Trophoblast cell (in vitro differentiated cells and primary cell): ENCODE data around the gene SIK2.

ENCODE experiments used
- DNase-seq, 2 donors: peaks; one replicate each; pipeline ENCODE4 v3.0.0-alpha.2; 2016
- H2AFZ ChIP-seq: 2 replicates; pipeline ENCODE4 v1.6.1; 2013; ENCODE audit warnings: low read length, moderate library complexity, mild to moderate bottlenecking; ENCODE audit not compliant: insufficient read depth, poor library complexity
- H2AK5ac ChIP-seq: 2 replicates; pipeline ENCODE4 v1.6.1; 2013; ENCODE audit warnings: mild to moderate bottlenecking, low read length
- H2BK120ac ChIP-seq: 2 replicates; pipeline ENCODE4 v1.6.1; 2013; ENCODE audit warnings: low read length, mild to moderate bottlenecking, moderate library complexity; ENCODE audit not compliant: insufficient read depth, poor library complexity
- H2BK12ac ChIP-seq: 2 replicates; pipeline ENCODE4 v1.6.1; 2013; ENCODE audit warnings: mild to moderate bottlenecking, low read length, moderate library complexity
- H2BK5ac ChIP-seq: 2 replicates; pipeline ENCODE4 v1.6.1; 2013; ENCODE audit warnings: low read length, low read depth, moderate library complexity, mild to moderate bottlenecking; ENCODE audit not compliant: poor library complexity
- H3K14ac ChIP-seq: 2 replicates; pipeline ENCODE4 v1.6.1; 2013; ENCODE audit warnings: mild to moderate bottlenecking, low read length
- H3K18ac ChIP-seq: 2 replicates; pipeline ENCODE4 v1.6.1; 2013; ENCODE audit warnings: mild to moderate bottlenecking, low read length
- H3K23ac ChIP-seq: 2 replicates; pipeline ENCODE4 v1.6.1; 2013; ENCODE audit warnings: low read length
- H3K27ac ChIP-seq: 2 replicates; pipeline ENCODE4 v1.5.1; 2013; ENCODE audit warnings: low read depth, mild to moderate bottlenecking, inconsistent platforms, low read length, moderate library complexity
- H3K27me3 ChIP-seq: 2 replicates; pipeline ENCODE4 v1.6.1; 2013; ENCODE audit warnings: inconsistent platforms, mild to moderate bottlenecking, low read length, moderate library complexity; ENCODE audit not compliant: insufficient read depth
- H3K36me3 ChIP-seq, 2 experiments: 1 replicate in 1 of 2; 2 replicates in 1 of 2; pipeline ENCODE4 v1.6.1; 2013; ENCODE audit warnings: low read length in 2 of 2, mild to moderate bottlenecking in 2 of 2, moderate library complexity in 1 of 2; ENCODE audit not compliant: insufficient read depth in 2 of 2, control insufficient read depth in 1 of 2
- H3K4ac ChIP-seq: 2 replicates; pipeline ENCODE4 v1.6.1; 2013; ENCODE audit warnings: low read depth, mild to moderate bottlenecking, low read length, moderate library complexity
- H3K4me1 ChIP-seq, 2 experiments: 1 replicate in 1 of 2; 2 replicates in 1 of 2; pipeline ENCODE4 v1.6.1; 2013; ENCODE audit warnings: low read length in 2 of 2, mild to moderate bottlenecking in 2 of 2, moderate library complexity in 1 of 2; ENCODE audit not compliant: insufficient read depth in 2 of 2, control insufficient read depth in 1 of 2
- H3K4me2 ChIP-seq: 2 replicates; pipeline ENCODE4 v1.6.1; 2013; ENCODE audit warnings: inconsistent platforms, mild to moderate bottlenecking, low read length, moderate library complexity
- H3K4me3 ChIP-seq: 2 replicates; pipeline ENCODE4 v1.5.1; 2013; ENCODE audit warnings: mild to moderate bottlenecking, low read depth, low read length, inconsistent platforms
- H3K79me1 ChIP-seq: one replicate; pipeline ENCODE4 v1.6.1; 2013; ENCODE audit warnings: low read length
- H3K79me2 ChIP-seq: 2 replicates; pipeline ENCODE4 v1.6.1; 2013; ENCODE audit warnings: low read length, mild to moderate bottlenecking; ENCODE audit not compliant: control insufficient read depth, insufficient read depth, poor library complexity
- H3K9ac ChIP-seq: 2 replicates; pipeline ENCODE4 v1.6.1; 2013; ENCODE audit warnings: mild to moderate bottlenecking, low read length
- H3K9me3 ChIP-seq: 2 replicates; pipeline ENCODE4 v1.6.1; 2013; ENCODE audit warnings: low read depth, mild to moderate bottlenecking, control low read depth, inconsistent platforms, low read length; ENCODE audit not compliant: insufficient read depth
- H4K12ac ChIP-seq: 2 replicates; pipeline ENCODE4 v1.6.1; 2013; ENCODE audit warnings: low read depth, mild to moderate bottlenecking, low read length, moderate library complexity
- H4K8ac ChIP-seq: 2 replicates; pipeline ENCODE4 v1.6.1; 2013; ENCODE audit warnings: low read depth, mild to moderate bottlenecking, low read length, moderate library complexity
- H4K91ac ChIP-seq: one replicate; pipeline ENCODE4 v1.6.1; 2013; ENCODE audit warnings: low read depth, mild to moderate bottlenecking, low read length, moderate library complexity
- WGBS: extraction: QIAGEN DNeasy Blood & Tissue Kit; methylation state at CpG from one replicate; pipeline ENCODE4 v1.1.7; 2013; ENCODE audit warnings: missing lambda C conversion rate; ENCODE audit not compliant: insufficient read length, insufficient coverage; ENCODE audit errors: extremely low coverage; 5-methylcytosine and 5-hydroxymethylcytosine counted together

The SIK2 gene

DNA sequence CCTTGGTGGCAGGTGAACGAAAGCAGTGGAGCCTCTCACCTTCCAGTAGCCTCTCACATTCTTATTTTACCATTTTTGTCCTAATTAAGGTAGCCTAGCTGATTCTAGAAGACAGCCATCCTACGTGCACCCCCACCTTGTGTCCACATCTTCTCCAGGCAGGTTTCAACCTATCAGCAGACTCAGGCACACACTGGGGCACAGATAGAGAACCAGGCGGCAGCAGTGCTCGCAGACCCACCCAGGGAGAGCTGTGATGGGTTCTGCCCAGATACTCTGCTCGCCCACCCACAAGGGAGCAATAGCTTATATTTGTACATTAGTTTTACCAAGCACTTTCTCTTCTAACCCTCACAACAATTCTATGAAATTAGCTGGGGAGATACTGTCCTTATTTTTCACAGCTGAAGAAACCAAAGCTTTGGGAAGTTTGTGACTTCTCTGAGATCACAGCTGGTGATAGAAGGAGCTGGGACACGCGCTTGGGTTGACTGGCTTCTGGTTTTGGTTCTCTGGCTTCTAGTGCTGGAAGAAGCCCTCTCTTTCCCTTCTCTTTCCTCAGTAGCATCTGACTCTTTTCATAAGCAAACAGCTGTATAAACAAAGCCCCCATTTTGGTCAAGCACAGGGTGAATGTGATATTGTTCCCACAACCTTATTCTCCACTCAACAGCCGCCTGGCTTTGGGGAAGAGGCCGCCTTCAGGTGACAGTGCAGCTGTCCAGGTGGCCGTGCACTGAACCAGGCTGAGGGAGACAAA is 127.0 kb downstream of the SIK2 start:
- no peaks in the 10 kb centered on the region for H3K27me3 ChIP-seq
- H4K8ac ChIP-seq: no peak overlapping the region
- H3K4me3 ChIP-seq: no peak overlapping the region
- peaks cover 8 to 12% of the 10 kb centered on the region in 2 experiments for H3K4me1 ChIP-seq
- no peak overlapping the region for H3K27ac ChIP-seq
- H3K14ac ChIP-seq: no peak overlapping the region
- H4K12ac ChIP-seq: no peak overlapping the region
- no peak overlapping the region for H4K91ac ChIP-seq
- H2BK5ac ChIP-seq: no peak overlapping the region
- H2AFZ ChIP-seq: no peak overlapping the region
- H3K23ac ChIP-seq: no peak overlapping the region
- peaks cover 16 to 24% of the 10 kb centered on the region in 2 experiments for H3K36me3 ChIP-seq
- no peak overlapping the region for H2BK12ac ChIP-seq
- peaks cover 1% of the 10 kb centered on the region for H3K79me2 ChIP-seq
- no peak for DNase-seq
- no peaks in the 10 kb centered on the region for H3K9me3 ChIP-seq
- no CpG with 5 or more reads among the region's 10 CpGs for WGBS
- H2BK120ac ChIP-seq: no peak overlapping the region
- peaks cover 10% of the 10 kb centered on the region for H3K79me1 ChIP-seq
- H3K4ac ChIP-seq: no peak overlapping the region
- H3K9ac ChIP-seq: no peak overlapping the region
- H2AK5ac ChIP-seq: no peak overlapping the region
- no peak overlapping the region for H3K4me2 ChIP-seq
- no peak overlapping the region for H3K18ac ChIP-seq

DNA sequence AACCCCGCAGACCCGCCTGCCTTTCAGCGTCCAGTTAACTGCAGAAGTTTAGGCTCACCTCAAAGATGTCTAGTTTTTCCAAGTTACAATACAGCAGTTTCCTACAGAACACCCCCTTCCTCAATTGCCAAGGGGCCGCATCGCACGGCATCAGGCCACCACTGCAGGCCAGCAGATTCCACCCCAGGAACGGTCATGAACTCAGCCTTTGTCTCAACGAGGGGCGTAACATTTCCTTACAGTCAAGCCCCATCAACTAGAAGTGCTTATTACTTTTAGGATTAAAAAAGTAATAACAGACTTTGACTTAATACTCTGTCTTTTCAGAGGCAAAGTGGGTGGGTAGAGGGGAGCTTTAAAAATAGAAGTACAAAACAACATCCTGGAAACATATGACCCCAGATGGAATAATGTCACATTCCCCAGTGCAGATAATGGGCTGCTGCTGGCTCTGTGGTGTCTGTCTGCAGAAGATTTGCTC is 127.6 kb downstream of the SIK2 start:
- H3K9ac ChIP-seq: no peak overlapping the region
- no peaks in the 10 kb centered on the region for H3K9me3 ChIP-seq
- no peak overlapping the region for H4K8ac ChIP-seq
- no peaks in the 10 kb centered on the region for H3K27me3 ChIP-seq
- no peak overlapping the region for H2BK12ac ChIP-seq
- no peak overlapping the region for H2AK5ac ChIP-seq
- H2BK5ac ChIP-seq: no peak overlapping the region
- H3K27ac ChIP-seq: no peak overlapping the region
- no peak overlapping the region for H3K4me3 ChIP-seq
- no peak overlapping the region for H3K14ac ChIP-seq
- no peak overlapping the region for H4K12ac ChIP-seq
- H2AFZ ChIP-seq: no peak overlapping the region
- peaks cover 12 to 19% of the 10 kb centered on the region in 2 experiments for H3K36me3 ChIP-seq
- H3K4me1 ChIP-seq: peaks cover 10 to 17% of the 10 kb centered on the region in 2 experiments
- H3K79me1 ChIP-seq: peaks cover 10% of the 10 kb centered on the region
- H3K4ac ChIP-seq: no peak overlapping the region
- no peak overlapping the region for H3K23ac ChIP-seq
- DNase-seq: no peak
- no peak overlapping the region for H3K4me2 ChIP-seq
- H3K18ac ChIP-seq: no peak overlapping the region
- H2BK120ac ChIP-seq: no peak overlapping the region
- no peak overlapping the region for H4K91ac ChIP-seq
- peaks cover 1% of the 10 kb centered on the region for H3K79me2 ChIP-seq
- no CpG with 5 or more reads among the region's 9 CpGs for WGBS

DNA sequence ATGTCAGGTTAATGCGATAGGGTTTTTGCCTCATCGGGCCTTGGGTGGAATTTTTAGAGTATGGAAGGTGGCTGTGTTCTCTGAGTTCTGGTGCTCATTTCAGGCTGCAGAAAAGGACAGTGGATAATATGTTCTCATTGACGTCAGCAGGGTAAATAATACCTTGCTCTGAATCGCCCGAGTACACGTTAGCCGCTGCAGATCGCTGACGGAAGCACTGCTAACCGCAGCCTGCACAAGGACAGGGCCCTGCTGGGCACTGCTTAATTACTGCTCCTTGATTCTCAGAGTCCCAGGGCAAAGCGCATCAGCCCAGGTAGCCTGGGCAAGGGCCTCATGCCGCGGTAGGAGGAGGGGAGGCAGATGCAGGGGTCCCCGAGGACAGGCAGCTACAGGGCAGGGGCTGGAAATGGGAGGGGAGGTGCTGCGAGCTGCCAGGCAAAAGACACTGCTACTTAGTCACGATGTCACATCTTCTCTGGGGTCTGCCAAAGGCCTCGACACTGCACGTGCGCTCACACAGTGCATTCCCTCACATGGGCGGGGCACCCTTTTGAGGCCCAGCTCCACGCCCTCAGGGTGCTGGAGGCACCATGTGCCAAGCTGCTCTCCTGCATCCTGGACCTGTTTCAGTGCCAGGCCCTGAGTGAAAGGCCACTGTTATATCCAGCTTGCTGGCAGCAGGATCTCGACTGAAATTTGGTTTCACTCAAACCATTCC is 128.8 kb downstream of the SIK2 start:
- H3K36me3 ChIP-seq: peaks cover 12 to 15% of the 10 kb centered on the region in 2 experiments
- no peak overlapping the region for H2AK5ac ChIP-seq
- H4K91ac ChIP-seq: no peak overlapping the region
- H3K79me2 ChIP-seq: peaks cover 4% of the 10 kb centered on the region
- H3K4me2 ChIP-seq: no peak overlapping the region
- H3K27ac ChIP-seq: no peak overlapping the region
- no peak overlapping the region for H2BK120ac ChIP-seq
- H2BK5ac ChIP-seq: no peak overlapping the region
- H3K23ac ChIP-seq: no peak overlapping the region
- DNase-seq: no peak
- no peak overlapping the region for H4K8ac ChIP-seq
- peaks cover 17% of the 10 kb centered on the region for H3K79me1 ChIP-seq
- no peak overlapping the region for H3K4me3 ChIP-seq
- H3K9me3 ChIP-seq: no peaks in the 10 kb centered on the region
- H3K27me3 ChIP-seq: no peaks in the 10 kb centered on the region
- H2AFZ ChIP-seq: no peak overlapping the region
- peaks cover 18 to 27% of the 10 kb centered on the region in 2 experiments for H3K4me1 ChIP-seq
- no peak overlapping the region for H3K4ac ChIP-seq
- no CpG with 5 or more reads among the region's 22 CpGs for WGBS
- H3K9ac ChIP-seq: no peak overlapping the region
- H2BK12ac ChIP-seq: no peak overlapping the region
- no peak overlapping the region for H3K18ac ChIP-seq
- no peak overlapping the region for H3K14ac ChIP-seq
- no peak overlapping the region for H4K12ac ChIP-seq

DNA sequence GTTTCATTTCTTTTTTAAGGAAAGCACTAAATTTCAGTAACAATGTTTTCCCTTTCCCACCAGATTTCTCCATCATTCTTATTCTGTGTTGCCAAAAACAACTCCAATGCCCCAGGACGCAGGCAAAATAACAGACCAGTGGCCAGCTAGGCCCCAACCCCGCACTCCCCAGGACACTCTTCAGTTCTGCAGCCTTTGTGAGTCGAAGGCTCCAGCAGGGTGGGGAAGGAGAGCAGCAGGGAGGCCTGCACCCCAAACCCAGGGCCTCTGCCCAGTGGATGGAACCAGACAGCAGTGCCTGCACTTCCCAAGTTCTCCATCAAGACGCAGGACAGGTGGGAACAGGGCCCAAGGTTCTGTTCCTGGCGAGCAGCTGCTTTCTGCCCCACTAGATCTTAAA is 129.6 kb downstream of the SIK2 start:
- H4K91ac ChIP-seq: no peak overlapping the region
- no peak overlapping the region for H2AFZ ChIP-seq
- H3K4me2 ChIP-seq: no peak overlapping the region
- no peak overlapping the region for H3K14ac ChIP-seq
- H2AK5ac ChIP-seq: no peak overlapping the region
- H2BK12ac ChIP-seq: no peak overlapping the region
- no peak overlapping the region for H4K12ac ChIP-seq
- H3K79me1 ChIP-seq: peaks cover 21% of the 10 kb centered on the region
- H3K27me3 ChIP-seq: no peaks in the 10 kb centered on the region
- H3K4me3 ChIP-seq: no peak overlapping the region
- H2BK5ac ChIP-seq: no peak overlapping the region
- no peak overlapping the region for H4K8ac ChIP-seq
- peaks cover 24 to 31% of the 10 kb centered on the region in 2 experiments for H3K4me1 ChIP-seq
- H2BK120ac ChIP-seq: no peak overlapping the region
- no peak overlapping the region for H3K4ac ChIP-seq
- no CpG with 5 or more reads among the region's 5 CpGs for WGBS
- no peak overlapping the region for H3K27ac ChIP-seq
- peaks cover 8% of the 10 kb centered on the region in 2 experiments for H3K36me3 ChIP-seq
- H3K18ac ChIP-seq: no peak overlapping the region
- no peak overlapping the region for H3K23ac ChIP-seq
- no peak for DNase-seq
- H3K9ac ChIP-seq: no peak overlapping the region
- no peaks in the 10 kb centered on the region for H3K9me3 ChIP-seq
- peaks cover 4% of the 10 kb centered on the region for H3K79me2 ChIP-seq
